Measurements from ENCODE around the gene RNF31. TPM values are rescaled to one million over a fixed set of nuclear protein-coding genes. Genes with fewer than 3 reads are reported as not detected.
A peak's percentile ranks its signal among the peaks of the same experiment; 100 is the strongest.

The RNF31 gene
- total and polyA plus RNA-seq, 2 of the 13 experiments (the other 11 are each of a cell fraction or from before 2014, with no cell fraction given): 48.2 to 86.8 TPM

- TF ChIP-seq ZBTB46 (CRISPR knock-in tag; IDR thresholded peaks at IDR 0.05; ENCODE audit: borderline replicate concordance) (0 out of 2 replicates have a peak, but pooled peaks have one; percentile 20), ZNF7 (CRISPR knock-in tag; IDR thresholded peaks at IDR 0.05) (0 out of 2 replicates have a peak, but pooled peaks have one; percentile 7), ZNF546 (CRISPR knock-in tag; conservative IDR thresholded peaks at IDR 0.05) (no peak; the same call in 1 of the 2 replicates), CREBL2 (CRISPR knock-in tag; IDR thresholded peaks at IDR 0.05; ENCODE audit: borderline replicate concordance) (no peak), ETV6 (CRISPR knock-in tag; conservative IDR thresholded peaks at IDR 0.05) (no peak), ZNF556 (CRISPR knock-in tag; IDR thresholded peaks at IDR 0.05; ENCODE audit: borderline replicate concordance) (0 out of 2 replicates have a peak, but pooled peaks have one; percentile 33), TAF1 (CRISPR knock-in tag; IDR thresholded peaks at IDR 0.05) (no peak), ZNF780A (CRISPR knock-in tag; IDR thresholded peaks at IDR 0.05) (no peak)
These were observed 14.8 kb downstream of the RNF31 start (continued) for GRCh38 chr14:24162093-24162492.

GRCh38 chr14:24164518-24164991, 17.3 kb downstream of the RNF31 start:
- DNase-seq (ENCODE audit: low spot score) (no peak), ATAC-seq (no peak), FAIRE-seq (no peak)
- H3K27ac ChIP-seq (ENCODE audit: extremely low read length, insufficient read depth, low read length): no peak overlapping the region
- ChIA-PET POLR2A (interaction anchor here (0.7 to 2.0 kb wide), 6 partner anchors 13 to 78 kb away, joined by 3 to 10 read pairs (median 4); partner anchors contain the start of genes DCAF11, EMC9, NRL and PCK2), CTCF (ENCODE audit: low intra/inter-chr PET ratio, low total read pairs) (no interaction called here)
- H3K27me3 ChIP-seq (ENCODE audit: control insufficient read depth in 1 of 2, insufficient read depth in 2 of 2, low read length in 2 of 2): no peaks in the 10 kb centered on the region; a peak in 1 of 5 replicates
- H4K20me1 ChIP-seq (ENCODE audit: insufficient read depth, low read length): no peaks in the 10 kb centered on the region
- no peaks in the 10 kb centered on the region for H3K9me3 ChIP-seq (ENCODE audit: low read length)
- BruUV-seq (replicated peaks): no TSS peak
- intact Hi-C loops (cut with micrococcal nuclease; ENCODE audit: unreplicated experiment): no loop called here
- in situ Hi-C loops (cut with HindIII; ENCODE audit: extremely low pct_ligation_motif_present, low pct_unique_long_range_greater_than_20kb): loop anchor here (5.0 kb wide), 1 partner anchor 107 kb away; no protein-coding TSS in a partner anchor
- H2AFZ ChIP-seq (ENCODE audit: low read length): no peak overlapping the region
- H3K9ac ChIP-seq (ENCODE audit: insufficient read depth, low read depth, low read length): no peak overlapping the region
- peaks cover 40 to 51% of the 10 kb centered on the region in 2 experiments; a peak in 4 of 5 replicates for H3K36me3 ChIP-seq (replicated peaks in 1 of 2; ENCODE audit: control insufficient read depth in 1 of 2, insufficient read depth in 2 of 2, low read length in 2 of 2)
- H3K4me2 ChIP-seq (ENCODE audit: low read depth, low read length): no peak overlapping the region
- WGBS (ENCODE audit: low lambda C conversion rate): 98% methylated on average over 14 of the region's 14 CpGs
- H3K4me1 ChIP-seq (ENCODE audit: insufficient read depth, low read length): peaks cover 28% of the 10 kb centered on the region
- H3K4me3 ChIP-seq (replicated peaks in 1 of 3; ENCODE audit: insufficient read depth in 1 of 3, low read depth in 2 of 3, low read length in 3 of 3): no peak overlapping the region
- H3K79me2 ChIP-seq (ENCODE audit: insufficient read depth, low read length): peaks cover 5% of the 10 kb centered on the region
- TF ChIP-seq ZNF768 (CRISPR knock-in tag; IDR thresholded peaks at IDR 0.05) (peak; percentile 45; the same call in 1 of the 2 replicates), RBFOX2 (IDR thresholded peaks at IDR 0.05; ENCODE audit: low read depth, low read length) (peak; percentile 64), ZNF333 (CRISPR knock-in tag; IDR thresholded peaks at IDR 0.05; ENCODE audit: borderline replicate concordance) (peak; percentile 23; the same call in 1 of the 2 replicates), ZNF138 (CRISPR knock-in tag; IDR thresholded peaks at IDR 0.05; ENCODE audit: low read depth) (no peak), ELF4 (CRISPR knock-in tag; IDR thresholded peaks at IDR 0.05; ENCODE audit: borderline replicate concordance) (no peak), GABPB1 (CRISPR knock-in tag; IDR thresholded peaks at IDR 0.05) (peak; percentile 22; the same call in 1 of the 2 replicates), ZNF550 (CRISPR knock-in tag; IDR thresholded peaks at IDR 0.05; ENCODE audit: borderline replicate concordance) (0 out of 2 replicates have a peak, but pooled peaks have one; percentile 39), NRL (CRISPR knock-in tag; IDR thresholded peaks at IDR 0.05; ENCODE audit: borderline replicate concordance) (peak; percentile 34; the same call in 1 of the 2 replicates), YEATS4 (CRISPR knock-in tag; IDR thresholded peaks at IDR 0.05; ENCODE audit: borderline replicate concordance) (no peak), MTA1 (CRISPR knock-in tag; IDR thresholded peaks at IDR 0.05; ENCODE audit: borderline replicate concordance) (peak; percentile 60; the same call in 1 of the 2 replicates), CENPT (CRISPR knock-in tag; IDR thresholded peaks at IDR 0.05; ENCODE audit: low read depth) (no peak), ZNF83 (CRISPR knock-in tag; IDR thresholded peaks at IDR 0.05; ENCODE audit: borderline replicate concordance) (0 out of 2 replicates have a peak, but pooled peaks have one; percentile 41), ZNF562 (CRISPR knock-in tag; IDR thresholded peaks at IDR 0.05; ENCODE audit: borderline replicate concordance) (no peak), AGO2 (optimal IDR thresholded peaks at IDR 0.05; ENCODE audit: low read depth, low read length) (peak; percentile 67)

All from HepG2 (cell line).